Right atrium auricular region (tissue), 2 donors: ENCODE measurements around the gene ATF7IP2. TPM values are rescaled to one million over a fixed set of nuclear protein-coding genes. Genes with fewer than 3 reads are reported as not detected.
"Not testable (repeated sequence)": the region's sequence is repeated elsewhere in the genome, so short reads cannot be mapped to it uniquely, and the experiment has no call there.

Source experiments
- DNase-seq: peaks from one replicate; pipeline ENCODE4 v3.0.0-alpha.2; 2019; ENCODE audit warnings: low spot score
- H3K27ac ChIP-seq, 2 donors: fragments of 200-600 bp; sonication (generic); 1 replicate in 1 of 2; 2 replicates in 1 of 2; pipeline ENCODE4 v1.5.1; 2016 to 2019
- H3K27me3 ChIP-seq, 2 donors: fragments of 200-600 bp; sonication (generic); one replicate each; pipeline versions ENCODE4 v1.5.1 to v1.6.0; 2017 to 2019
- H3K36me3 ChIP-seq: fragments of 200-600 bp; sonication (generic); one replicate; pipeline ENCODE4 v1.5.1; 2016
- H3K4me1 ChIP-seq, 2 donors: fragments of 200-600 bp; sonication (generic); one replicate each; pipeline versions ENCODE4 v1.5.1 to v1.6.0; 2017 to 2019
- H3K4me3 ChIP-seq, 2 donors: fragments of 200-600 bp; sonication (generic); 1 replicate in 1 of 2; 2 replicates in 1 of 2; pipeline ENCODE4 v1.5.1; 2017 to 2019; ENCODE audit warnings: mild to moderate bottlenecking in 1 of 2, moderate library complexity in 1 of 2
- H3K9me3 ChIP-seq, 2 donors: fragments of 200-600 bp; sonication (generic); one replicate each; pipeline ENCODE4 v1.5.1; 2019
- total RNA-seq, 2 donors: library from RNA; depleted of rRNA; stranded (reverse); fragments of >200 nt; gene quantifications; one replicate each; pipeline ENCODE4 v1.1.0, GENCODE V29; 2016
- TF ChIP-seq, protein P1 (sequence below), 2 donors: fragments of 200-600 bp; sonication (generic); IDR thresholded peaks; one replicate each; pipeline ENCODE4 v1.5.1; 2019; ENCODE audit warnings: antibody characterized with exemption in 2 of 2

The ATF7IP2 gene
- total RNA-seq, 2 donors from 2014 or later, result 22.6 to 32.7 TPM

DNA sequence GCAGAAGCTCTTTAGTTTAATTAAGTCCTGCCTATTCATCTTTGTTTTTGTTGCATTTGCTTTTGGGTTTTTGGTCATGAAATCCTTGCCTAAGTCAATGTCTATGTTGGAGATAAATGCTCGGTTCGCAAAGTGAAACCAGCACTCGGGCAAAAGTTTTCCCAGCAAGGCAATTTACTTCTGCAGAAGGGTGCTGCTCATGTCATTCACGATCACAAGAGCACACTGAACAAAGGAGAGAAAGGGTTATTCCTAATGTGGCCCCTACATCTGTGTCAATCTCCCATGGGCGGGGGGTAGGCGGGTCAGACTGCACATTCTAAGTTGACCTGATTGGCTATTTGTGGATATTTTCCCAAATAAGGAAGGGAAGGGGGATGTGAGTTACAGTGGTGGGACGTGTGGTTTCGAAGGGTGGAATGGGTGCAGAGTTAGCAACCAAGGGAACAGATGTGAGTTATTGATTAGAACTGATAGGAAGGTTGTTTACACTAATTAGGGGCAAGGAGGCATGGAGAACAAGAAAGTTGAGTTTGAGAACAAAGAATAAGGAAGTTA, 23.0 kb downstream of the ATF7IP2 start:
- H3K4me1 ChIP-seq, result peaks cover 0 to 10% of the 10 kb centered on the region in 2 donors
- peaks cover 0 to 60% of the 10 kb centered on the region in 2 donors for H3K9me3 ChIP-seq
- DNase-seq, result no peak

DNA sequence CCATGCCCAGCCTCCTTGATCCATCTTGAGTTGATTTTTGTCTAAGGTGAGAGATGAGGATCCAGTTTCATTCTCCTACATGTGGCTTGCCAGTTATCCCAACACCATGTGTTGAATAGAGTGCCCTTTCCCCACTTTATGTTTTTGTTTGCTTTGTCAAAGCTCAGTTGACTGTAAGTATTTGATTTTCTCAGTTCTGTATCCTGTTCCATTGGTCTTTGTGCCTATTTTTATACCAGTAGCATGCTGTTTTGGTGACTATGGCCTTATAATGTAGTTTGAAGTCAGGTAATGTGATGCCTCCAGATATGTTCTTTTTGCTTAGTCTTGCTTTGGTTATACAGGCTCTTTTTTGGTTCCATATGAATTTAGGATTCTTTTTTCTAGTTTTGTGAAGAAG, 23.9 kb downstream of the ATF7IP2 start:
- not testable (repeated sequence) for H3K27ac ChIP-seq, H3K36me3 ChIP-seq, H3K4me1 ChIP-seq, H3K4me3 ChIP-seq, DNase-seq, H3K27me3 ChIP-seq
- peaks cover 0 to 63% of the 10 kb centered on the region in 2 donors for H3K9me3 ChIP-seq

More for the DNA sequence above, 23.0 kb downstream of the ATF7IP2 start:
- TF ChIP-seq, protein P1, sequence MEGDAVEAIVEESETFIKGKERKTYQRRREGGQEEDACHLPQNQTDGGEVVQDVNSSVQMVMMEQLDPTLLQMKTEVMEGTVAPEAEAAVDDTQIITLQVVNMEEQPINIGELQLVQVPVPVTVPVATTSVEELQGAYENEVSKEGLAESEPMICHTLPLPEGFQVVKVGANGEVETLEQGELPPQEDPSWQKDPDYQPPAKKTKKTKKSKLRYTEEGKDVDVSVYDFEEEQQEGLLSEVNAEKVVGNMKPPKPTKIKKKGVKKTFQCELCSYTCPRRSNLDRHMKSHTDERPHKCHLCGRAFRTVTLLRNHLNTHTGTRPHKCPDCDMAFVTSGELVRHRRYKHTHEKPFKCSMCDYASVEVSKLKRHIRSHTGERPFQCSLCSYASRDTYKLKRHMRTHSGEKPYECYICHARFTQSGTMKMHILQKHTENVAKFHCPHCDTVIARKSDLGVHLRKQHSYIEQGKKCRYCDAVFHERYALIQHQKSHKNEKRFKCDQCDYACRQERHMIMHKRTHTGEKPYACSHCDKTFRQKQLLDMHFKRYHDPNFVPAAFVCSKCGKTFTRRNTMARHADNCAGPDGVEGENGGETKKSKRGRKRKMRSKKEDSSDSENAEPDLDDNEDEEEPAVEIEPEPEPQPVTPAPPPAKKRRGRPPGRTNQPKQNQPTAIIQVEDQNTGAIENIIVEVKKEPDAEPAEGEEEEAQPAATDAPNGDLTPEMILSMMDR (IDR thresholded peaks at IDR 0.05), result no peak
- Histone ChIP-seq H3K4me3 (no peak overlapping the region), H3K27ac (no peak overlapping the region), H3K36me3 (no peaks in the 10 kb centered on the region), H3K27me3 (no peaks in the 10 kb centered on the region)

DNA sequence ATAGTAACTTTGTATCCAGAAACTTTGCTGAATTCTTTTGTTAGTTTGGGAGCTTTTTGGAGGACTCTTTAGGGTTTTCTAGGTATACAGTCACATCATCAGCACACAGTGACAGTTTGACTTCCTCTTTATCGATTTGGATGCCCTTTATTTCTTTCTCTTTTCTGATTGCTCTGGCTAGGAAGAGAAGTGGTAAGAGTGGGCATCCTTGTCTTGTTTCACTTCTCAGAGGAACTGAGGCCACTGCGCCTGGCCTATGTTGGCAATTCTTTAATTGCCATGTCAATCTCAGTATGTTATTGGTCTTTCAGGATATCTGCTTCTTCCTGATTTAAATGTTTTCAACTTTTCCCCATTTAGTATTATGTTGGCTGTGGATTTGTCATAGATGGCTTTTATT, 24.6 kb downstream of the ATF7IP2 start:
- Histone ChIP-seq H3K9me3 (peaks cover 0 to 69% of the 10 kb centered on the region in 2 donors), H3K27me3 (no peaks in the 10 kb centered on the region), H3K27ac (no peak overlapping the region), H3K36me3 (no peaks in the 10 kb centered on the region), H3K4me1 (peaks cover 0 to 3% of the 10 kb centered on the region in 2 donors), H3K4me3 (no peak overlapping the region)
- no peak for DNase-seq
- TF ChIP-seq, protein P1 (IDR thresholded peaks at IDR 0.05), result no peak

DNA sequence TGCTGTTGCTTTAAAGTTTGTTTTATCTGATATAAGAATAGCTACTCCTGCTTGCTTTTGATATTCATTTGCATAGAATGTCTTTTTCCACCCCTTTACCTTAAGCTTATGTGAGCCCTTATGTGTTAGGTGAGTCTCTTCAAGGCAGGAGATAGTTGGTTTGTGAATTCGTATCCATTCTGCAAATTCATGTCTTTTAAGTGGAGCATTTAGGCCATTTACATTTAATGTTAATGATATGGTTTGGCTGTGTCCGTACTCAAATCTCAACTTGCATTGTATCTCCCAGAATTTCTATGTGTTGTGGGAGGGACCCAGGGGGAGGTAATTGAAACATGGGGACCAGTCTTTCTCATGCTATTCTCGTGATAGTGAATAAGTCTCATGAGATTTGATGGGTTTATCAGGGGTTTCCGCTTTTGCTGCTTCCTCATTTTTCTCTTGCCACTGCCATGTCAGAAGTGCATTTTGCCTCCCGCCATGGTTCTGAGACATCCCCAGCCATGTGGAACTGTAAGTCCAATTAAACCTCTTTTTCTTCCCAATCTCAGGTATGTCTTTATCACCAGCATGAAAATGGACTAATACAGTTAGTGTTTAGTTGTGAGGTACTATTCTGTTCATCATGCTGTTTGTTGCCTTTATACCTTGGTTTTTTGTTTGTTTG, 27.2 kb downstream of the ATF7IP2 start:
- no peak for DNase-seq
- no peak overlapping the region for H3K27ac ChIP-seq
- H3K27me3 ChIP-seq, result no peaks in the 10 kb centered on the region
- TF ChIP-seq, protein P1 (IDR thresholded peaks at IDR 0.05), result no peak
- H3K4me1 ChIP-seq, result no peaks in the 10 kb centered on the region
- peaks cover 4 to 68% of the 10 kb centered on the region in 2 donors for H3K9me3 ChIP-seq
- H3K4me3 ChIP-seq, result no peak overlapping the region
- H3K36me3 ChIP-seq, result no peaks in the 10 kb centered on the region

DNA sequence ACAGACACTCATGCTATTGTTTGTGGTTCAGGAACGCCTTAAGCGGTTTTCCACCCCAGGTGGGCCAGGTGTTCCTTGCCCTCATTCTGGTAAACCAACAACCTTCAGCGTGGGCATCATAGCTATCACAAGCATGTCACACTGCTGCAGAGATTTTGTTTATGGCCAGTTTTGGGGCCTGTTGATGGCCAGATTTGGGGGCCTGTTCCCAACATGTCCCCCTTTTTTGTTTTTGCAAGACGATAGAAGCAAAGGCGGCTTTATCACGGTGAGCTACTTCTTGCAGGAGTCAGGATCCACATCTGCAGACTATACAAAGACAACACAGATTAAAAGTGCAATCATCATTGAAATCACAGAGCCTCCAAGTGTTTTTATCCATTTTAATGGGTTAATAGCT, 32.3 kb downstream of the ATF7IP2 start:
- H3K36me3 ChIP-seq, DNase-seq, H3K27ac ChIP-seq, H3K27me3 ChIP-seq, H3K4me1 ChIP-seq, H3K4me3 ChIP-seq: not testable (repeated sequence)
- H3K9me3 ChIP-seq, result peaks cover 8 to 45% of the 10 kb centered on the region in 2 donors

DNA sequence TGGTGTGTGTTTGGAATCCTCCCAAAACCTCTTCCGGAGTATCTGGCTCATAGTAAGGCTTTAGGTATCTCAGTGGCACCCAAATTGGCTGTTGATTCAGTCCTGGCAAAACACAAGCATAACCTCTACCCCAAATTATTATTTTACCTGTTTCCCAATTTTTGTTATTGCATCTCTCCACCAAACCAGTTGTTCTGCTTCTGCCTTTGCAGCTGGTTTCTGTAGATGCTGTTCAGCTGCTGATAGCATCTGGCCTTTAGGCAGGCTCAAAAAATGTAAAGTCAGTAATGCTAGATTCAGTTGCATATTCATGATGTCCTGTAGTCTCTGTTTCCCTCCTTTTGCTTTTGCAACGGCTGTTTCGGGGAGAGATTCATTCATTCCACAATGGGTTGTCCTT, 33.8 kb downstream of the ATF7IP2 start:
- no peaks in the 10 kb centered on the region for H3K27me3 ChIP-seq
- no peak overlapping the region for H3K4me3 ChIP-seq
- H3K9me3 ChIP-seq, result peaks cover 8 to 36% of the 10 kb centered on the region in 2 donors
- H3K36me3 ChIP-seq, result no peaks in the 10 kb centered on the region
- TF ChIP-seq, protein P1 (IDR thresholded peaks at IDR 0.05), result no peak
- no peaks in the 10 kb centered on the region for H3K4me1 ChIP-seq
- no peak for DNase-seq
- H3K27ac ChIP-seq, result no peak overlapping the region

DNA sequence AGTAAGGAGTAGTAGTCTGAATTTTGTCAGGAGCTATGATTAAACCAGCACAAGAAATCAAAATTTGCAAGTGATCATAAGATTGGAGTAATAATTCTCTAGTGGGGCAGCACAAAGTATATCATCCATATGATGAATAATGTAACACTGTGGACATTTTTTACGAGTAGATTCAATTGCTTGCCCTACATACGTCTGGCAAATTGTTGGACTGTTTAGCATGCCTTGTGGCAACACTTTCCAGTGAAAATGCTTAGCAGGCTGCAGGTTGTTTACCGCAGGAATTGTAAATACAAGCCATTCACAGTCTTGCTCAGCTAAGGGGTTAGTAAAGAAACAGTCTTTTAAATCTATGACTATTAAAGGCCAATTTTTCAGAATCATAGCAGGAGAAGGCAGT, 35.7 kb downstream of the ATF7IP2 start:
- DNase-seq, result no peak
- no peaks in the 10 kb centered on the region for H3K27me3 ChIP-seq
- no peaks in the 10 kb centered on the region for H3K36me3 ChIP-seq
- H3K4me3 ChIP-seq, result no peak overlapping the region
- peaks cover 8 to 19% of the 10 kb centered on the region in 2 donors for H3K9me3 ChIP-seq
- no peak overlapping the region for H3K27ac ChIP-seq
- H3K4me1 ChIP-seq, result no peaks in the 10 kb centered on the region
- TF ChIP-seq, protein P1 (IDR thresholded peaks at IDR 0.05), result no peak
